K562 (cell line): ENCODE measurements around the gene LRP1. TPM values are rescaled to one million over a fixed set of nuclear protein-coding genes. Genes with fewer than 3 reads are reported as not detected.

ENCODE experiments used
- FOSL1 ChIP-seq: fragments of 200-800 bp; sonication (Bioruptor generic); conservative IDR thresholded peaks from 2 replicates; pipeline ENCODE4 v1.6.1; 2016; ENCODE audit warnings: missing genetic modification characterization, missing compliant biosample characterization
- NFXL1 ChIP-seq: fragments of 450-650 bp; formaldehyde crosslinking; IDR thresholded peaks from 2 replicates; pipeline ENCODE4 v1.4.0; 2021; ENCODE audit warnings: mild to moderate bottlenecking
- RAD21 ChIP-seq, 2 experiments: fragments of 250-450 bp in 1 of 2; fragments of 450-650 bp in 1 of 2; sonication (Bioruptor Pico) in 1 of 2; formaldehyde crosslinking in 1 of 2; IDR thresholded peaks in 1 of 2; conservative IDR thresholded peaks in 1 of 2; 2 replicates each; pipeline versions ENCODE4 v1.4.0 to v1.8.0; 2020 to 2022; ENCODE audit warnings: mild to moderate bottlenecking in 2 of 2, moderate library complexity in 1 of 2
- RBFOX2 ChIP-seq: fragments of 200-400 bp; formaldehyde crosslinking; IDR thresholded peaks from 2 replicates; pipeline ENCODE4 v1.6.1; 2017; ENCODE audit warnings: low read depth, mild to moderate bottlenecking, low read length, moderate library complexity
- RBM25 ChIP-seq: fragments of 200-400 bp; formaldehyde crosslinking; IDR thresholded peaks from 2 replicates; pipeline ENCODE4 v1.6.1; 2018; ENCODE audit warnings: low read length, low read depth, moderate library complexity; ENCODE audit not compliant: severe bottlenecking
- ZFP36 ChIP-seq: fragments of 150-350 bp; IDR thresholded peaks from 2 replicates; pipeline ENCODE4 v1.6.1; 2018; ENCODE audit warnings: low read length, low read depth; ENCODE audit not compliant: partially characterized antibody
- polyA plus RNA-seq, 8 experiments: library from polyadenylated mRNA; depleted of rRNA in 4 of 8; stranded (reverse) in 5 of 8; unstranded in 3 of 8; fragments of >200 nt; fragmentation: Nextera tagmentation in 2 of 8; fragmentation: Illumina TruSeq in 1 of 8; extraction: Ambion mirVana in 2 of 8; extraction: Trizol in 1 of 8; gene quantifications; 2 replicates each; pipeline versions ENCODE4 v1.2.1 to v1.2.3, GENCODE V29; 2011 to 2014; ENCODE audit warnings: inconsistent platforms in 1 of 8, missing spikeins in 1 of 8
- total RNA-seq, 7 experiments: library from RNA; depleted of rRNA in 6 of 7; stranded (reverse); fragments of >200 nt in 6 of 7; fragmentation: Illumina TruSeq in 2 of 7; extraction: Trizol in 2 of 7; gene quantifications; 2 replicates each; pipeline versions ENCODE4 v1.2.1 to v1.2.3, GENCODE V29; 2011 to 2021; ENCODE audit warnings: low replicate concordance in 1 of 7
- TF ChIP-seq, protein P1 (sequence below), 2 experiments: fragments of 450-650 bp in 1 of 2; sonication (generic) in 1 of 2; formaldehyde crosslinking in 1 of 2; IDR thresholded peaks in 1 of 2; conservative IDR thresholded peaks in 1 of 2; 2 replicates each; pipeline versions ENCODE4 v1.6.1 to v1.8.1; 2016 to 2023; ENCODE audit warnings: mild to moderate bottlenecking in 2 of 2, moderate library complexity in 2 of 2, inconsistent platforms in 1 of 2, missing genetic modification reagents in 1 of 2
- TF ChIP-seq, protein P2 (sequence below): fragments of 450-650 bp; IDR thresholded peaks from 2 replicates; pipeline ENCODE4 v1.6.1; 2018; ENCODE audit warnings: mild to moderate bottlenecking, low read depth; ENCODE audit not compliant: partially characterized antibody
- TF ChIP-seq, protein P3 (sequence below), 3 experiments: IDR thresholded peaks in 2 of 3; conservative IDR thresholded peaks in 1 of 3; 2 replicates each; pipeline ENCODE4 v1.5.1; 2011 to 2012; ENCODE audit warnings: low read length in 3 of 3, mild to moderate bottlenecking in 3 of 3, control low read depth in 2 of 3, improper control_type of control experiment in 1 of 3, inconsistent platforms in 1 of 3, low read depth in 1 of 3, mixed read lengths in 1 of 3, moderate library complexity in 1 of 3; ENCODE audit not compliant: insufficient read depth in 2 of 3
- TF ChIP-seq, protein P4 (sequence below), 2 experiments: fragments of 450-650 bp in 1 of 2; sonication (generic) in 1 of 2; formaldehyde crosslinking in 1 of 2; IDR thresholded peaks; 2 replicates each; pipeline versions ENCODE4 v1.7.1 to v1.9.0; 2016 to 2022; ENCODE audit warnings: inconsistent platforms in 1 of 2, mild to moderate bottlenecking in 1 of 2, missing genetic modification reagents in 1 of 2
- TF ChIP-seq, protein P5 (sequence below): fragments of 450-650 bp; IDR thresholded peaks from 2 replicates; pipeline ENCODE4 v1.6.1; 2016; ENCODE audit warnings: low read depth, mild to moderate bottlenecking, moderate library complexity

Gene LRP1
- total and polyA plus RNA-seq, 9 of the 15 experiments (the other 6 are each of a cell fraction or from before 2014, with no cell fraction given), result 0.04 to 0.64 (median 0.19) TPM; not detected in 2

DNA sequence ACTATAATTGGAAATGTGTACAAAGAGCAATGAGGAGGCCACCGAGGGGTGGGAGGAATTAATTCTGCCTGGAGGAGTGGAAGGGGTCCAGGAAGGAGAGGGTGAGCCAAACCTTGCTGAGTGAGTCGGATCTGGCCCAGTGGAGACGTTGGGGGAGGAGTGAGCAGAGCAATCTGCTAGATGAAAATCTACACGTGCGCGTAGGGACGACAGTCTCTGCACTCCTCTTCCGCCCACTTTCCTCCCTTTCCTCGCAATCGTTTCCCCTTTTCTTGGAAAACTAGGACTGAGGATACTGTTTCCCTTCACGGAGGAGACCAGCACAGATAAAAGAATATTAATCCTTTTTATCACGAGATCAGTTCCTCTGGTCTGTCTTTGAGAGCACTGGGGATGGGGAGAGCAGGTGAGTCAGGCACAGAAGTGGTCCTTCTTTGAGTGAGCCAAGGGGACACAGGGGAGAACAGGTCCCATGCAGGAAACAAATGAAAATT, 42.2 kb upstream of the LRP1 start (continued):
- TF ChIP-seq, protein P1, sequence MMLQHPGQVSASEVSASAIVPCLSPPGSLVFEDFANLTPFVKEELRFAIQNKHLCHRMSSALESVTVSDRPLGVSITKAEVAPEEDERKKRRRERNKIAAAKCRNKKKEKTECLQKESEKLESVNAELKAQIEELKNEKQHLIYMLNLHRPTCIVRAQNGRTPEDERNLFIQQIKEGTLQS (IDR thresholded peaks at IDR 0.05), result 0 out of 2 replicates have a peak, but pooled peaks have one; percentile 6
- TF ChIP-seq, protein P1 (CRISPR knock-in tag; conservative IDR thresholded peaks at IDR 0.05), result no peak
- TF ChIP-seq NFXL1, result no peak
- TF ChIP-seq, protein P2, sequence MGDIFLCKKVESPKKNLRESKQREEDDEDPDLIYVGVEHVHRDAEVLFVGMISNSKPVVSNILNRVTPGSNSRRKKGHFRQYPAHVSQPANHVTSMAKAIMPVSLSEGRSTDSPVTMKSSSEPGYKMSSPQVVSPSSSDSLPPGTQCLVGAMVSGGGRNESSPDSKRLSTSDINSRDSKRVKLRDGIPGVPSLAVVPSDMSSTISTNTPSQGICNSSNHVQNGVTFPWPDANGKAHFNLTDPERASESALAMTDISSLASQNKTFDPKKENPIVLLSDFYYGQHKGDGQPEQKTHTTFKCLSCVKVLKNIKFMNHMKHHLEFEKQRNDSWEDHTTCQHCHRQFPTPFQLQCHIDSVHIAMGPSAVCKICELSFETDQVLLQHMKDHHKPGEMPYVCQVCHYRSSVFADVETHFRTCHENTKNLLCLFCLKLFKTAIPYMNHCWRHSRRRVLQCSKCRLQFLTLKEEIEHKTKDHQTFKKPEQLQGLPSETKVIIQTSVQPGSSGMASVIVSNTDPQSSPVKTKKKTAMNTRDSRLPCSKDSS, result no peak
- TF ChIP-seq, protein P3, sequence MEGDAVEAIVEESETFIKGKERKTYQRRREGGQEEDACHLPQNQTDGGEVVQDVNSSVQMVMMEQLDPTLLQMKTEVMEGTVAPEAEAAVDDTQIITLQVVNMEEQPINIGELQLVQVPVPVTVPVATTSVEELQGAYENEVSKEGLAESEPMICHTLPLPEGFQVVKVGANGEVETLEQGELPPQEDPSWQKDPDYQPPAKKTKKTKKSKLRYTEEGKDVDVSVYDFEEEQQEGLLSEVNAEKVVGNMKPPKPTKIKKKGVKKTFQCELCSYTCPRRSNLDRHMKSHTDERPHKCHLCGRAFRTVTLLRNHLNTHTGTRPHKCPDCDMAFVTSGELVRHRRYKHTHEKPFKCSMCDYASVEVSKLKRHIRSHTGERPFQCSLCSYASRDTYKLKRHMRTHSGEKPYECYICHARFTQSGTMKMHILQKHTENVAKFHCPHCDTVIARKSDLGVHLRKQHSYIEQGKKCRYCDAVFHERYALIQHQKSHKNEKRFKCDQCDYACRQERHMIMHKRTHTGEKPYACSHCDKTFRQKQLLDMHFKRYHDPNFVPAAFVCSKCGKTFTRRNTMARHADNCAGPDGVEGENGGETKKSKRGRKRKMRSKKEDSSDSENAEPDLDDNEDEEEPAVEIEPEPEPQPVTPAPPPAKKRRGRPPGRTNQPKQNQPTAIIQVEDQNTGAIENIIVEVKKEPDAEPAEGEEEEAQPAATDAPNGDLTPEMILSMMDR (IDR thresholded peaks at IDR 0.05 in 2 of 3, conservative IDR thresholded peaks at IDR 0.05 in 1 of 3; ENCODE audit: insufficient read depth in 2 of 3, low read depth in 1 of 3, low read length in 3 of 3), result no peak
- TF ChIP-seq ZFP36, result no peak
- TF ChIP-seq RBM25, result no peak
- TF ChIP-seq, protein P4, sequence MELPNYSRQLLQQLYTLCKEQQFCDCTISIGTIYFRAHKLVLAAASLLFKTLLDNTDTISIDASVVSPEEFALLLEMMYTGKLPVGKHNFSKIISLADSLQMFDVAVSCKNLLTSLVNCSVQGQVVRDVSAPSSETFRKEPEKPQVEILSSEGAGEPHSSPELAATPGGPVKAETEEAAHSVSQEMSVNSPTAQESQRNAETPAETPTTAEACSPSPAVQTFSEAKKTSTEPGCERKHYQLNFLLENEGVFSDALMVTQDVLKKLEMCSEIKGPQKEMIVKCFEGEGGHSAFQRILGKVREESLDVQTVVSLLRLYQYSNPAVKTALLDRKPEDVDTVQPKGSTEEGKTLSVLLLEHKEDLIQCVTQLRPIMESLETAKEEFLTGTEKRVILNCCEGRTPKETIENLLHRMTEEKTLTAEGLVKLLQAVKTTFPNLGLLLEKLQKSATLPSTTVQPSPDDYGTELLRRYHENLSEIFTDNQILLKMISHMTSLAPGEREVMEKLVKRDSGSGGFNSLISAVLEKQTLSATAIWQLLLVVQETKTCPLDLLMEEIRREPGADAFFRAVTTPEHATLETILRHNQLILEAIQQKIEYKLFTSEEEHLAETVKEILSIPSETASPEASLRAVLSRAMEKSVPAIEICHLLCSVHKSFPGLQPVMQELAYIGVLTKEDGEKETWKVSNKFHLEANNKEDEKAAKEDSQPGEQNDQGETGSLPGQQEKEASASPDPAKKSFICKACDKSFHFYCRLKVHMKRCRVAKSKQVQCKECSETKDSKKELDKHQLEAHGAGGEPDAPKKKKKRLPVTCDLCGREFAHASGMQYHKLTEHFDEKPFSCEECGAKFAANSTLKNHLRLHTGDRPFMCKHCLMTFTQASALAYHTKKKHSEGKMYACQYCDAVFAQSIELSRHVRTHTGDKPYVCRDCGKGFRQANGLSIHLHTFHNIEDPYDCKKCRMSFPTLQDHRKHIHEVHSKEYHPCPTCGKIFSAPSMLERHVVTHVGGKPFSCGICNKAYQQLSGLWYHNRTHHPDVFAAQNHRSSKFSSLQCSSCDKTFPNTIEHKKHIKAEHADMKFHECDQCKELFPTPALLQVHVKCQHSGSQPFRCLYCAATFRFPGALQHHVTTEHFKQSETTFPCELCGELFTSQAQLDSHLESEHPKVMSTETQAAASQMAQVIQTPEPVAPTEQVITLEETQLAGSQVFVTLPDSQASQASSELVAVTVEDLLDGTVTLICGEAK (IDR thresholded peaks at IDR 0.05), result no peak
- TF ChIP-seq, protein P4 (CRISPR knock-in tag; IDR thresholded peaks at IDR 0.05), result no peak
- peak; percentile 33; the same call in 1 of the 2 replicates for TF ChIP-seq FOSL1 (tag)
- TF ChIP-seq, protein P5, sequence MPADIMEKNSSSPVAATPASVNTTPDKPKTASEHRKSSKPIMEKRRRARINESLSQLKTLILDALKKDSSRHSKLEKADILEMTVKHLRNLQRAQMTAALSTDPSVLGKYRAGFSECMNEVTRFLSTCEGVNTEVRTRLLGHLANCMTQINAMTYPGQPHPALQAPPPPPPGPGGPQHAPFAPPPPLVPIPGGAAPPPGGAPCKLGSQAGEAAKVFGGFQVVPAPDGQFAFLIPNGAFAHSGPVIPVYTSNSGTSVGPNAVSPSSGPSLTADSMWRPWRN, result 0 out of 2 replicates have a peak, but pooled peaks have one; percentile 34
- TF ChIP-seq RBFOX2, result no peak
- no peak for TF ChIP-seq RAD21 (CRISPR knock-in tag; conservative IDR thresholded peaks at IDR 0.05 in 1 of 2, IDR thresholded peaks at IDR 0.05 in 1 of 2)
